Brain pericyte (primary cell): ENCODE data around the gene SLC16A13.
"Not testable (repeated sequence)": the region's sequence is repeated elsewhere in the genome, so short reads cannot be mapped to it uniquely, and the experiment has no call there.

Experiments
- DNase-seq: peaks from one replicate; pipeline ENCODE4 v3.0.0-alpha.2; 2012; ENCODE audit warnings: low read depth, low spot score

The SLC16A13 gene

GRCh38 chr17:7064261-7064660 lies 28.4 kb downstream of the SLC16A13 start:
- no peak for DNase-seq

GRCh38 chr17:7067198-7067597 lies 31.4 kb downstream of the SLC16A13 start:
- DNase-seq = no peak

- DNase-seq = no peak
Observed at GRCh38 chr17:7068268-7068667, 32.5 kb downstream of the SLC16A13 start.

GRCh38 chr17:7070712-7071111 lies 34.9 kb downstream of the SLC16A13 start:
- DNase-seq = no peak

GRCh38 chr17:7072406-7072805 lies 36.6 kb downstream of the SLC16A13 start:
- no peak for DNase-seq

GRCh38 chr17:7074931-7075330 lies 39.1 kb downstream of the SLC16A13 start:
- DNase-seq = no peak

GRCh38 chr17:7077911-7078546 lies 42.2 kb downstream of the SLC16A13 start:
- no peak for DNase-seq

GRCh38 chr17:7078711-7079110 lies 42.9 kb downstream of the SLC16A13 start:
- DNase-seq = no peak

- DNase-seq = no peak
Observed at GRCh38 chr17:7079581-7080455, 44.0 kb downstream of the SLC16A13 start, which contains the start of gene CLEC10A. TSS of gene CLEC10A (minus strand) at chr17:7080251. CDS start at chr17:7078812, 1,439 bp downstream.

- no peak for DNase-seq
Observed at GRCh38 chr17:7080456-7081041, 44.7 kb downstream of the SLC16A13 start.

- no peak for DNase-seq
Observed at GRCh38 chr17:7081341-7082062, 45.7 kb downstream of the SLC16A13 start.

- DNase-seq = no peak
Observed at GRCh38 chr17:7083592-7083991, 47.8 kb downstream of the SLC16A13 start.

GRCh38 chr17:7084088-7084487 lies 48.3 kb downstream of the SLC16A13 start:
- DNase-seq = no peak

- DNase-seq = not testable (repeated sequence)
Observed at GRCh38 chr17:7088442-7088841, 52.6 kb downstream of the SLC16A13 start.

GRCh38 chr17:7089570-7089969 lies 53.8 kb downstream of the SLC16A13 start:
- not testable (repeated sequence) for DNase-seq
